OCI-M1 (cell line): ENCODE measurements around the gene EPRS1.
"Not testable (repeated sequence)": the region's sequence is repeated elsewhere in the genome, so short reads cannot be mapped to it uniquely, and the experiment has no call there.

Experiments used
- DNase-seq: peaks from one replicate; lab custom pipeline; 2025; lab: John Stamatoyannopoulos, UW

EPRS1 gene

GRCh38 chr1:220038640-220039039, 7.7 kb downstream of the EPRS1 start:
- no peak for DNase-seq

GRCh38 chr1:220037810-220038209, 8.5 kb downstream of the EPRS1 start:
- DNase-seq = not testable (repeated sequence)

- peak; percentile 86 for DNase-seq
Measured at GRCh38 chr1:220032911-220033310, 13.4 kb downstream of the EPRS1 start.

GRCh38 chr1:220031287-220031686, 15.0 kb downstream of the EPRS1 start:
- no peak for DNase-seq

- no peak for DNase-seq
Measured at GRCh38 chr1:220028346-220028895, 17.9 kb downstream of the EPRS1 start.

GRCh38 chr1:220019071-220019470, 27.2 kb downstream of the EPRS1 start:
- DNase-seq = no peak

- DNase-seq = no peak
Measured at GRCh38 chr1:220013497-220013896, 32.8 kb downstream of the EPRS1 start.

DNA sequence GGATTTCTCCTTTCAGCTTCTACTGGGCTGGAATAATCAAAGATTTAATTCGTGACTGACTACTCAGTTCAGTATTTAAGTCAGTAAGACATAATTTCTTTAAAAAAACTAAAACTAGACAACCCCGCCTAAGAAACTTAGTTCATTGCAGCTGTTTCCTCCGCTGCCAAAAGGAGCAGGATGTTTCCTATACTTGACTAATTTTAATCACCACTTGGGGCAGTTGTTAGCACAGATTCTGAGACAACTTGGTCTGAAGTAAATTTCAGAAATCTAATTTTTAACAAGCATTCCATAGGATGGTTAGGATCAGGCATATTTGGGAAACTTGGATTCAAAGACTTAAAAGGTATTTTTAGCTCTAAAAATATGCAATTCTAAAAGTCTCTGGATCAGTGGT, 34.0 kb downstream of the EPRS1 start:
- DNase-seq = no peak

DNA sequence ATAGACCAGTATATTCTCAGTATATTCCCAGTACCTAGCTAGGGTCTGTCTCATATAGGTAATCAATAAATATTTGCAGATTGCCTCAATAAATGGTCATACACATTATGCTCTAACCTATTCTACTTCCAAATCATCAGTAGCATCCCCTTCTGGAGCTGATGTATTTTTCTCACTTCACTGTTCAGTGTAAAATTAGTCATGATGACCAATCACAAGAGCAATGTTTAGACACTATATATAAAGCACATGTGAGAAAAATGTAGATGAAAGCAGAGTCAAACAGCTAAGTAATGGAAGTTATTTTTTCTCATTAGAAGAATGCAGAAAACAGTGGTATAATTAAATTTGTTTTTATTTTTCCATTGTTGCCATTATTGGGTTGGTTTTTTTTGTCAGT, 34.7 kb downstream of the EPRS1 start:
- DNase-seq = no peak

- DNase-seq = no peak
Measured at GRCh38 chr1:220007438-220007837, 38.9 kb downstream of the EPRS1 start.

- no peak for DNase-seq
Measured at GRCh38 chr1:220005489-220005888, 40.8 kb downstream of the EPRS1 start.

GRCh38 chr1:220003610-220004299, 42.5 kb downstream of the EPRS1 start:
- no peak for DNase-seq

GRCh38 chr1:220003015-220003414, 43.3 kb downstream of the EPRS1 start:
- DNase-seq = no peak

GRCh38 chr1:220001095-220001501, 45.2 kb downstream of the EPRS1 start:
- no peak for DNase-seq

- DNase-seq = no peak
Measured at GRCh38 chr1:219999821-220000220, 46.5 kb downstream of the EPRS1 start.
